NCI-H1092 (cell line): ENCODE measurements around the gene DYRK3.

Source experiments
- DNase-seq: peaks from one replicate; lab custom pipeline; 2025; lab: John Stamatoyannopoulos, UW

The DYRK3 gene

GRCh38 chr1:206661161-206661820 is 26.0 kb downstream of the DYRK3 start:
- DNase-seq = no peak

DNA sequence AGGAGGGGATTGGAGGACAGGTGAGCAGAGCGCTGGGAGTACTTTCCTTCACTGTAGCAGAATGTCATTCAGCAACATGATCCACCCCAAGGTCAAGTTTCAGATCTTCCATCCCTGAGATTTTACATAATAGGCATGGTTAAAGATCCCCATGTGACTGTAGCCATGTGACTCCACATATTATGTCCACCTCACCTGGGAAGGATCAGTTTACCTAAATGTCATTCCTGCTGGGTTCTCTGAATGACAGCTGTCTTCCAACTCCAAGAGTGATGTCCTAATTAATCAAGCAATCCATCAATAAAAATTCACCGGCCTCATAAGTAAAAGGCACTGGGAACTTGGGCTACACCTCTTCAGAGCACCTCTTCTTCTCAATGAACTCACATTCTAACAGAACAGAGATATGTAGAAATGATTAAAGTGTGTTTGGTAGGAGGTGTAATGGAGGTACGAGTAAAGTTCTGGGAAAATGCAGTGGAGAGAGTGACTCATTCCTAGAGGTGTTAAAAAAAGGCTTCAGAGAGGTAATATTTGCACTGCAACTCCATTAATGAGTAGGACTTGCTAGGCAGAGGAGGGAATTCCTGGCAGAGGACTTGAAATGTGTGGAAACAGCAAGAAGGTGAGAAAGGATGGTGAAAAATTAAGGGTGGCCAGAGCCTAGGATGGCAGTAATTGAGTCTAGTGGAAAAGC is 27.2 kb downstream of the DYRK3 start:
- DNase-seq = no peak

DNA sequence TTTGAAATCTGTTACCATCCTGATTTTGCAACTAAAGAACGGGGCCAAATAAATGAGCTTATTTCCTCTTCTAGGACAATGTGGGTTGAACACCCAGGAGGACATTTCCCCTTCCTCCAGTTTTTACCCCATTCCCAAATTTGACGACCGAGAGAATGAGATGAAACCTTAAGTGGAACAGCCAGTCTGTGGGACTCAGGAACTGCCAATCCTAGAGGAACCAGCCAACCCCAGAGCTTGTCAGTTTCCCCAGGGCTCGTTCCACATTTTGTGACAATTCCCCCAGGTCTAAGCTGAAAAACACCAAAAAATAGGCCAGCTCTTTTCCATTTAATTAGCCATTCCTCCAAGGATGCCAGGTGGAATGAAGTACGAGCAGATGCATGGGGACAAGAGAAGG is 28.0 kb downstream of the DYRK3 start:
- no peak for DNase-seq

DNA sequence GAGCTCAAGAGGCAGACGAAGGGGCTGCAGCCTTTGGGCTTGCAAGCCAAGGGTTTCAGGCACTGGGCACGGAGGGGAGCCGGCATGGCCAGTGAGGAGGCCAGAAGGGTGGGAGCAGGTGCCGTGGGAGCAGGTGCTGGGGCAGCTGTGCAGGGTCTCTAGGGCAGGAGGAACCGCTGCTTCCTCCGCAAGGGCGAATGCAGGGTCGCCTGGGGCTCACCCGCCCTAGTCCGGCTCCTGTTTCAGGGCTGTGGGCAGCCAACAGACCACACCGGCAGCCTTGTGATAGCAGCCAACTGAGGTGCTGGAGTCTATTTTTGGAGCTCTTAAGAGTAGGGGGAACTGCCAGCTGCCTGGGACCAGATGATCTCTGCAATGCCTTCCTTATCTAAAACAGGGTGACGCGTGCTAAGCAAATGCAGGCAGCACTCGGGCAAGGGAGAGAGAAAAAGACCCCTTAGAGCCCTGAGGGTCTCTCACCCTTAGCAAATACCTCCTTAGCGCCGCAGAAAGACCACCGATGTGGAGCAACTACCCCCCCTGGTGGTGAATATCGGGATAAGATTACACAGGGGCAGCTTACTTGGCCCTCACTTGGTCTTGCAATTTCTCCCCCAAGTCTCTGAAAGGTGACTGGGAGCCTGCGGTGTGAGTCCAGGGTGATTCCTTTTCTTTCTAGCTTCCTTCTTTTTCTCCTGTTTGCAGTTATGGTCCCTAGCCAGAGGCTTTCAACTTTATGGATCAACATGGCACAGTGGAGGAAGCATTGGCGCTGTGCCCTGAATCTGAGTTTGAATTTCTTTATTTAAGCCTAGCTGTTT is 28.7 kb downstream of the DYRK3 start:
- peak; percentile 77 for DNase-seq

- DNase-seq = no peak
Measured at GRCh38 chr1:206664740-206665139, 29.4 kb downstream of the DYRK3 start.

DNA sequence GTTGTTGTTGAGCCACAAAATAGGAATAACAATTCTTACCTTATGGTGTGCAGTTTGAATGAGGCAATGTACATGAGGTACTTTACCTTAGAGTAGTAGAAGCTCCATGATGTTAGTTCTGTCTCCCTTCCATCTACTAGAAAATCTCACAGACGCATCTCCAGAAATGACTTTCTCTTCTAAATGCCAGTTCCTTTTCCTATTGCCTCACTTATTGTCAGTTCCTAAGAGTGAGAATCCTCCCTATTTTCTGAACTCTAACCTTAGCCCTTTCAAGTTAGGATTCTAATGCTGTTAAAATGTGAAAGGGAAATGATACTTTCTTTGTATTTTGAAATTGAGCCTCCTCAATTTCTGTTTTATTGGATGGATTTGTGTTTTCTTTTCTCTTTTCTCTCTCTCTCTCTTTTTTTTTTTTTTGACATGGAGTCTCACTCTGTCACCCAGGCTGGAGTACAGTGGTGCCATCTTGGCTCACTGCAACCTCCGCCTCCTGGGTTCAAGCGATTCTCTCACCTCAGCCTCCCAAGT is 30.8 kb downstream of the DYRK3 start:
- no peak for DNase-seq

DNA sequence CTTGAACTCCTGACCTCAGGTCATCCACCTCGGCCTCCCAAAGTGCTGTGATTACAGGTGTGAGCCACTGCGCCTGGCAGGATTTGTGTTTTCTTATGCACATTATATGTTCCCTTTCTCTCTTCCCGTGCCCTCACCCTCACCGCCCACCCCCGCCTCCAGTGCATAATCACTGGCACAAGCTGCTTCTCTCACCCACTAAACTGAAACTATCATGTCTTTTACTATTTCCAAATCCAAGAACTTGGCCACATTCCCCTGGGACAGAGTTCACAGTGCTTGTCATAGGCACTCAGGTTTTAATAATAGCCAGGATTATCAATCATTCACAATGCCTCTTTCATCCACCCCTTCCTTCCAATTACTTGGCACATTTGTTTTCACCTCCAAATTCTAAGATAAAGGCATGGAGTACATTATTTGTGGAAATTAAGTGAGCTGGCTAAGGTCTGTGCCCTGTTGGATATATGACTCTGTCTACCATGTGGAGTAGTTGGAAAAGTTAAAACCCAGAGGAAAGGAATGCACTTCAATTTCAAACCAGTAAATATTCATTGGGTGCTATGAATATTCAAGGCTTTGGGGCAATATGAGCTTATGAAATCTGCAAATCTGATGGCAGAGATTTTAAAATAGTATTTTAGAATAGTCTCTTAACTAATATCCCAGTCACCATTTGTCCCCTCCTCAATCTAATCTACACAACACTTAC is 31.8 kb downstream of the DYRK3 start:
- DNase-seq = no peak

GRCh38 chr1:206668351-206668750 is 33.0 kb downstream of the DYRK3 start:
- no peak for DNase-seq

- no peak for DNase-seq
Measured at GRCh38 chr1:206668874-206669410, 33.6 kb downstream of the DYRK3 start.

DNA sequence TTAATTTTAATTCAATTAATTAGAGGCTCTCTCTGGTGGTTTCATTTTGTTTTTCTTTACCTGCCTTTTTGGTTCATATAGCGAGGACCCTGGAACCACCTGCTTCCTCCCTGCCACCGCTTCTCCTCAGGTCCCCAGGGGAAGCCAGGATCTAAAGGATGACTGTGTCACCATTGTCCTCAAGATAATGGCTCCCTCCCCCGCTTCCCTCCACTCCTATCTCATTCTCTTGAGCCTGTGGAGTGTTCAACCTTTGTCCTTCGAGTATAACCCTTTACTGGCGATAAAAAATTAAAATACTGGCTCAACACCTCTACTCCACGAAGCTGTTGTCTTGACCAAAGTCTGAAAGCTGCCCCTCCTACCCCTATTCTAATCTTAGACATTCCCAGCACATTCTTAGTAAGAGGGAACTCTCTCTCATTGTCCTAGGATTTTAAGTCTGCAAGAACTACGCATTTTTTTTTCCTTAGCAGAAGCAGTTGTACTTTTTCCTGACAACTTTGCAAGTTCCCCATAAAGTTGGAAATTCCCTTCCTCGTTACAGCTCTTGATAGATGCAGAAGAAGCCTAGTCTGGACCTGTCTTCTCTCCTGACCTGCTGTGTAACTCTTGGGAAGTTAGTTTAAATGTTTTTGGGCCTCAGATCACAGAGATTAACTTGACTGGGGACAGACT is 36.8 kb downstream of the DYRK3 start:
- DNase-seq = no peak

GRCh38 chr1:206672844-206673758 is 37.8 kb downstream of the DYRK3 start:
- DNase-seq = no peak

- no peak for DNase-seq
Measured at GRCh38 chr1:206674236-206674635, 38.9 kb downstream of the DYRK3 start.

DNA sequence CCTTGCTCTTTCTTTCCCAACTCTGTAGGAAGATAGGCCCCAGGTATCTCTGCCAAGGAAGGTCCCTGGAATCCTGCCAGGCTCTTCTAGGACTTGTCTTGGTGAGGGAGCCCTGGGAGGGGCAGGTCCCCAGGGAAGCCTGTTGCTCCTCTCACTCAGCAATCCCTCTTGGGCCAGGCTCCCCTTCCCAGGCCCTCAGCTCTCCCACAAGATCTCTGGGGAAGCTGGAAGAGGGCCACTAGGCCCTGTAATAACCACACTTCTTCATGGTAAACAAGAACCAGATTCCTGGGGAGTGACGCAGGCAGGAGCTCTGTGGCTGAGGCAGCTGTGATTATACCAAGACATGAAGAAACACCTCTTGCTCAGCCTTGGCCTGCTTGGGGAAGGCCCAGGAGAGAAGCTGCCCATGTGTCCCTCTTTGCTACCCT is 39.4 kb downstream of the DYRK3 start:
- DNase-seq = no peak

DNA sequence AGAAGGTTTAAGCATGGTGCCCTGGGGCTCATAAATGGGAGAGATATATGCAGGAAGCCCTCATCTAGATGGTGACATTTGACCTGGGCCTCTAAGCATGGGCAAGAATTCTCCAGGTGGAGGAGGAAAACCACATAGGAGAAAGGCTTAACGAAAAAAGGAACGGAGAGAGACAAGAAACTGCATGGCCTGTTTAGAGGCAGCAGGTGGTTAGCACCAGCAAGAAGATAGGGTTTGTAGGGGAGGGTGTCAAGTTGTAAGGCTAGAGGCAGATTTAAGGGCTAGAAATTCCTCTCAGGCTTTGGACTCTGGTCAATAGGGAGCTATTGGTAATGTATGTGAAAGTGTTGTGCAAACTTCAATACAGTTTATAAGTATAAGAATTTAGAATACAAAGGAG is 41.2 kb downstream of the DYRK3 start:
- DNase-seq = no peak

DNA sequence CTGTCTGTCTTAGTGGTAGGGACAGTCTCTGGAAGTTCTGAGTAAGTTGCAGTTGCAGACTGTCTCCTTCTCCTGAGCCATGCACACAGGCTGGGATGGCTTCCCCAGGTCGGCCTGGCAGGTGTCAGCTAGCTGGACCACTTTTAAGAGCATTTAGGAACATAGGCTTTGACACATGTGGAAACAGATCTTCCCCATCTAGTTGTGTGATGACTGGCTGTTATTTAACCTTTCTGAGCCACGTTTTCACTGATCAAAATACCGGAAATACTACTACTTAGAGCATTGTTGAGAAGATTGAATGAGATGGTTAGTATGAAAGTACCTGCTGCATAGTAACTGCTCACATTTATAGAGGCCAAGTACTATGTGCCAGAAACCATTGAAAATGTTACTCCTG is 43.2 kb downstream of the DYRK3 start:
- no peak for DNase-seq

DNA sequence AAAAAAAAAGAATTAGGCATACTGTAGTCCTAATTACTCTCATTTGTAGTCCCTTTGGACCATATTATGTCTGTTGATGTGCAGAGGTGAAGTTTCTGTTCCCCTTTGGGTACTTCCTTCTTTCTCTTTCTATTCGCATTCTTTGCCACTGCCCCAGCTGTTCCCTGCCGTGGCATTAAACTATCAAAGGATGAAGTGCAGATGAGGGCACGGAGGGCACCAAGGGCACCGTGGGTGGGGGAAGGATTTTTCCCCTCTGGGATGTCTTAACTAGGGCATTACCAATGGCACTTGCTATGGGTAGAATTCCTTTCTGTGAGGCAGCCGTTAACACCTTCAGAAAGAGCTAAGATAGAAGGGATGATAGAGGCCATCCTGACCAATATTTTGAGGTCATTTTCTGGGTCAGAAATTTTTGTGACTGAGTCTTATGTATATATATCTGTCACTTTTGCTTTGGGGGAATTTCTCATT is 44.4 kb downstream of the DYRK3 start:
- no peak for DNase-seq

DNA sequence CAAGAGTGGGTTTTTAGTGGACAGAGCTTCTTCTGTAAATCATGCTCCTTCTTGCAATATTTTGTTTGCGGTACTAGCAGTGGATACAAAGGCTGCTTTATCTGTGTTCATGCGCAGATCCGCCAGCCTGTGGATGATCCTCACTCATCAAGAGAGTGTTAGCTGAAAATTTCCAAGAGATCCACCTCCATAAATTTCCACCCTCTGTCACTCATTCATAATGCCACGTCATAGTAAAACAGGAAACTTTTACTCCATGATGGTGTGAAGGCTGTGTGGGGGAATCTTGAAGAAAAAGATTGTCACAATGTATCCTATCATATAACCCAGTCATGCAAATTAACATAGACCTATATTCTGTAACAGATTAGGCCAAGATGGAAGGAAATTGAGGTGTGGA is 44.9 kb downstream of the DYRK3 start:
- no peak for DNase-seq

DNA sequence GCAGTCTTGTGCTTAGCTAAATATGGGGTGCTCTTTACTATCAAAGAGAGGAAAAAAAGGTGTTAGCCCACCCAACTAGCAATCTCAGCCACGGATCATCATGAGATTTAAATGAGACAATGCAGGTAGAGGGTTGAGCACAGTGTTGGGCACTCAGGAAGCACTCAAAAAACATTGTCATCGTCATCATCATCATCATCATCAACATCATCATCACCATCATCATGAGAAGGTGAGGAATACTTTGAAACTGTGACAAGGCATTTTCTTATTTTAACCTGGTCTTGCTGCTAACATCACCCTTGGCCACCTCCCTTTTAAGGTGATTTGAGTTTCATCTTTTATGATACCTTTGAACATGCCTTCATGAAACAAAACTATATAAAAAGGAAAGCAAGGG is 46.0 kb downstream of the DYRK3 start:
- no peak for DNase-seq

DNA sequence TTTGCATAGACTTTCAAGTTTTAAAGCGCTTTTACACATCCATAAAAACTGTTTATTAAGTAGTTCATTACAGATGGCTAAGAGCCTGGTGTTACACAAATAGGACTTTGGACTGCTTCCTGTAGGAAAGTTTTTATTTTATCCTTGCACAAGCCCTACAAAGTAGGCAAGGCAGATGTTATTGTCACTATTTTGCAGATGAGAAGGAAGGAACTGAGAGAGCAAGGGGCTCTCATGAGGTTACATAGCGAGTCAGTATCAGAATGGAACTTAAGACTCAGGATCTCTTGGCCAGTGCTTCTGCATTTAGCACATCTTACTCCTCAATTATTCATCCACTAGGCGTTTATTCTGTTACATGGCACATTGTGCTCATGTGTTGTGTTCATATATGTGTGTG is 46.8 kb downstream of the DYRK3 start:
- no peak for DNase-seq

DNA sequence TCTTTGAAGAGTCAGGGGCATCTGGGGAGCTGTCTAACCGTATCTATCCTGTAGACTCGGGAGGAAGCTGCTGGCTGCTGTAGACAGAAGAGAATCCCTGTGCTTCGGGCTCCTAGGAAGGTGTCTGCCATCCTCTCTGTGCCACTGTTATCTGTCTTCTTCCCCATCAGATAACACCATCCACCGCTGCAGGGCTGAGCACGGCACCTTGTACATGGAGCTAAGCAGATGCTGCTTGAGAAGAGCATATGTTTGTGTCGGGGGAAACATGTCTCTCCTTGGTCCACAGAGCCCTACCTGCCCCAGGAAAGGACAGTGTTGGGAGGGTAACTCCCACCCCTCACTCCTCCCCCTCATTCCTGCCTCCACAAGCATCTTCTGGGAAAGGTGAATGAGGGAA is 48.0 kb downstream of the DYRK3 start:
- no peak for DNase-seq
